Activated T-helper 2 cell treated with anti-CD3 and anti-CD28 coated beads, Interferon-gamma antibody, Interleukin-2, Interleukin-4, amounts not matched to agents 10 μg/mL and 5 μg/mL and 100 μg/mL, durations not matched to agents 14 hours and 24 hours and 36 hours (primary cell): ENCODE data around the gene CCDC178. TPM values are rescaled to one million over a fixed set of nuclear protein-coding genes. Genes with fewer than 3 reads are reported as not detected.
"Not testable (repeated sequence)": the region's sequence is repeated elsewhere in the genome, so short reads cannot be mapped to it uniquely, and the experiment has no call there.

Experiments used
- DNase-seq: peaks from one replicate; pipeline ENCODE4 v3.0.0; 2021; ENCODE audit warnings: low spot score
- H3K27ac Mint-ChIP-seq: one replicate; pipeline ENCODE4 v1.8.0; 2021; ENCODE audit warnings: mixed read lengths
- H3K27me3 Mint-ChIP-seq: one replicate; pipeline ENCODE4 v1.8.0; 2021; ENCODE audit warnings: low read depth, mixed read lengths
- H3K36me3 Mint-ChIP-seq: one replicate; pipeline ENCODE4 v1.8.0; 2021; ENCODE audit warnings: low read depth, mixed read lengths
- H3K4me1 Mint-ChIP-seq: one replicate; pipeline ENCODE4 v1.8.0; 2021; ENCODE audit warnings: low read depth, mixed read lengths
- H3K4me3 Mint-ChIP-seq: one replicate; pipeline ENCODE4 v1.8.0; 2021; ENCODE audit warnings: low read depth, mild to moderate bottlenecking, moderate library complexity, mixed read lengths
- H3K9me3 Mint-ChIP-seq: one replicate; pipeline ENCODE4 v1.8.0; 2021; ENCODE audit warnings: mixed read lengths
- intact Hi-C: fragments of 100-400 bp; cut with micrococcal nuclease; formaldehyde crosslinking; loops from one replicate; pipeline ENCODE4 v1.15.1; 2023
- total RNA-seq: library from RNA; stranded (reverse); gene quantifications from 2 replicates; pipeline ENCODE4 v1.2.3, GENCODE V29; 2022

CCDC178 gene
- total RNA-seq, 1 donor from 2014 or later, result not detected

GRCh38 chr18:32998921-32999320, 441.6 kb downstream of the CCDC178 start:
- Mint-ChIP-seq H3K4me1 (no peaks in the 10 kb centered on the region), H3K4me3 (no peak overlapping the region), H3K36me3 (no peaks in the 10 kb centered on the region), H3K9me3 (peaks cover 34% of the 10 kb centered on the region), H3K27ac (no peak overlapping the region), H3K27me3 (no peaks in the 10 kb centered on the region)
- no peak for DNase-seq
- intact Hi-C loops, result no loop called here

DNA sequence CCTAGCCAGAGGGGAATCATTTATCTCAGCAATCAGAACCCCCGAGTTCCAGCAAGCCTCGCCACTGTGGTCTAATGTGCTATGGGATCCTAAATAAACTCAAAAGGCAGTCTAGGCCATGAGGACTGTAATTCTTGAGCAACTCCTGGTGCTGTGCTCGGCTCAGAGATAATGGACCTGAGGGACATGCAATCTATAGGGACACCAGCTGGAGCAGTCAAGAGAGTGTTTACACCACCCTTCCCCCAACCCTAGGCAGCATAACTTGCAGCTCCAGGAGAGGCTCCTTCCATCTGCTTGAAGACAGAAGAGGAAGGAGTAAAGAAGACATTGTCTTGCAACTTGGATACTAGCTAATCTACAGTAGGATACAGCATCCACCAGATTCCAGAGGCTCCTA, 442.2 kb downstream of the CCDC178 start:
- intact Hi-C loops, result no loop called here
- Mint-ChIP-seq H3K4me1 (no peaks in the 10 kb centered on the region), H3K36me3 (no peaks in the 10 kb centered on the region), H3K27ac (no peak overlapping the region), H3K27me3 (no peaks in the 10 kb centered on the region), H3K9me3 (peaks cover 34% of the 10 kb centered on the region), H3K4me3 (no peak overlapping the region)
- no peak for DNase-seq

DNA sequence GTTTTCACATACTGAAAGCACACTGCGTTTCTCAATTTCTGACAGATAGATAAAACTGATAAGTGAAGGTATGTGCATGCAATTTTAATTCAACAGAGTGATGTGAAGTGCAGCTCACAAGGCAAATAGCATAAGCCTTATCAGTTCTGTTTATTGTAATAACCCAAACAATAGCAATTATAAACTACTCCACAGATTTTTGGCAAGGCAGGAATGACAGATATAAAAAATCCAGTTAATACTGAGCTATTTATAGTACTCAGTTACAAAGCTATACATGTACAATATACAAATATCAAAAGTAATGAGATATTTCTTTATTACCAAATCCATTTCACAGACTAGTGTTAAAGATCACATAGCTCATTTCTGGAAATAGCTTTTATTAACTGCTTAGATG, 456.8 kb downstream of the CCDC178 start:
- Mint-ChIP-seq H3K27ac (no peak overlapping the region), H3K36me3 (no peaks in the 10 kb centered on the region), H3K4me3 (no peak overlapping the region), H3K9me3 (peaks cover 5% of the 10 kb centered on the region), H3K27me3 (no peaks in the 10 kb centered on the region), H3K4me1 (no peaks in the 10 kb centered on the region)
- intact Hi-C loops, result no loop called here
- no peak for DNase-seq

- no peaks in the 10 kb centered on the region for H3K36me3 Mint-ChIP-seq
- intact Hi-C loops, result no loop called here
- no peak overlapping the region for H3K4me3 Mint-ChIP-seq
- DNase-seq, result no peak
- H3K27ac Mint-ChIP-seq, result no peak overlapping the region
- H3K4me1 Mint-ChIP-seq, result no peaks in the 10 kb centered on the region
- peaks cover 10% of the 10 kb centered on the region for H3K9me3 Mint-ChIP-seq
- no peaks in the 10 kb centered on the region for H3K27me3 Mint-ChIP-seq
Observed at GRCh38 chr18:32980896-32981295, 459.6 kb downstream of the CCDC178 start.

GRCh38 chr18:32975501-32975900, 465.0 kb downstream of the CCDC178 start:
- H3K27me3 Mint-ChIP-seq, result no peaks in the 10 kb centered on the region
- intact Hi-C loops, result no loop called here
- no peak overlapping the region for H3K4me3 Mint-ChIP-seq
- H3K27ac Mint-ChIP-seq, result no peak overlapping the region
- no peaks in the 10 kb centered on the region for H3K36me3 Mint-ChIP-seq
- peaks cover 10% of the 10 kb centered on the region for H3K9me3 Mint-ChIP-seq
- no peak for DNase-seq
- H3K4me1 Mint-ChIP-seq, result no peaks in the 10 kb centered on the region

GRCh38 chr18:32975163-32975436, 465.4 kb downstream of the CCDC178 start:
- intact Hi-C loops, result no loop called here
- no peaks in the 10 kb centered on the region for H3K36me3 Mint-ChIP-seq
- no peak for DNase-seq

GRCh38 chr18:32974421-32975162, 465.9 kb downstream of the CCDC178 start:
- Mint-ChIP-seq H3K27me3 (no peaks in the 10 kb centered on the region), H3K4me3 (no peak overlapping the region), H3K9me3 (peaks cover 8% of the 10 kb centered on the region), H3K4me1 (no peaks in the 10 kb centered on the region), H3K27ac (no peak overlapping the region), H3K36me3 (no peaks in the 10 kb centered on the region)
- DNase-seq, result no peak
- intact Hi-C loops, result no loop called here

More at GRCh38 chr18:32975163-32975436, 465.4 kb downstream of the CCDC178 start:
- Mint-ChIP-seq H3K27me3 (no peaks in the 10 kb centered on the region), H3K9me3 (peaks cover 10% of the 10 kb centered on the region), H3K27ac (no peak overlapping the region), H3K4me3 (no peak overlapping the region), H3K4me1 (no peaks in the 10 kb centered on the region)

GRCh38 chr18:32968248-32968647, 472.3 kb downstream of the CCDC178 start:
- Mint-ChIP-seq H3K4me1 (no peaks in the 10 kb centered on the region), H3K36me3 (no peaks in the 10 kb centered on the region), H3K4me3 (no peak overlapping the region), H3K27ac (no peak overlapping the region), H3K9me3 (peaks cover 8% of the 10 kb centered on the region), H3K27me3 (no peaks in the 10 kb centered on the region)
- intact Hi-C loops, result no loop called here
- no peak for DNase-seq

- Mint-ChIP-seq H3K36me3 (no peaks in the 10 kb centered on the region), H3K9me3 (peaks cover 8% of the 10 kb centered on the region), H3K27me3 (no peaks in the 10 kb centered on the region), H3K27ac (no peak overlapping the region), H3K4me1 (no peaks in the 10 kb centered on the region), H3K4me3 (no peak overlapping the region)
- intact Hi-C loops, result no loop called here
- DNase-seq, result no peak
Observed at GRCh38 chr18:32966141-32966540, 474.4 kb downstream of the CCDC178 start.

DNA sequence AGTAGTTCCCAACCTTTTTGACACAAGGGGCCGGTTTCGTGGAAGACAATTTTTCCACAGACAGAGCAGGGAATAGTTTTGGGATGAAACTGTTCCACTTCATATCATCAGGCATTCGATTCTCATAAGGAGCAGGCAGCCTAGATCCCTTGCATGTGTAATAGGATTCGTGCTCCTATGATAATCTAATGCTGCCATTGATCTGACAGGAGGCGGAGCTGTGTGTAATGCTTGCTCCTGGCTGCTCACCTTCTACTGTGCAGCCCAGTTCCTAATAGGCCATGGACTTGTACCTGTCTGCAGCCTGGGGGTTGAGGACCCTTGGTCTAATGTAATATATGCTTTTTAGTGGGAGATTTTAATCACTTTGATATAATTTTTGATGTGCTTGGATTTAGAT, 479.0 kb downstream of the CCDC178 start:
- no peaks in the 10 kb centered on the region for H3K9me3 Mint-ChIP-seq
- H3K4me1 Mint-ChIP-seq, result no peaks in the 10 kb centered on the region
- DNase-seq, result no peak
- H3K4me3 Mint-ChIP-seq, result no peak overlapping the region
- H3K36me3 Mint-ChIP-seq, result no peaks in the 10 kb centered on the region
- H3K27ac Mint-ChIP-seq, result no peak overlapping the region
- no peaks in the 10 kb centered on the region for H3K27me3 Mint-ChIP-seq
- intact Hi-C loops, result no loop called here

DNA sequence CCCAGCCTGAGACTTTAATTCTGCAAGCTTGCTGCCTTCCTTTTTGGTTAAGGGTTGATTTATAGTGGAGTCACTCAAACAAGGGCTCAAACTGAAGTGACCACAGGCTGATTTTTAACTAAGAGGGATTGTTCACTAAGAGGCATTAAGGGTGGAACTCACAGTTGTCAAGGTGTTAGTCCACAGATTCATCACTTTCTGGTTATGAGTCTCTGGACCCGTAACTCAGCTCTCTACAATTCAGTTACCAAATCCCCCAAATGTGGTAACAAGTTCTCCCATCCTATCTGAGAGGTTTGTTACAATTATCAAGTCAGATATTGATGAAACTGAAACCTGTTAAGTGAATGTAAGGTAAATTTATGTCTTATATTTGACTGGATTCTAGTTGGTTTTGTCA, 481.8 kb downstream of the CCDC178 start:
- Mint-ChIP-seq H3K4me3 (no peak overlapping the region), H3K36me3 (no peaks in the 10 kb centered on the region), H3K9me3 (peaks cover 3% of the 10 kb centered on the region), H3K27me3 (no peaks in the 10 kb centered on the region), H3K27ac (no peak overlapping the region), H3K4me1 (no peaks in the 10 kb centered on the region)
- DNase-seq, result no peak
- intact Hi-C loops, result no loop called here

DNA sequence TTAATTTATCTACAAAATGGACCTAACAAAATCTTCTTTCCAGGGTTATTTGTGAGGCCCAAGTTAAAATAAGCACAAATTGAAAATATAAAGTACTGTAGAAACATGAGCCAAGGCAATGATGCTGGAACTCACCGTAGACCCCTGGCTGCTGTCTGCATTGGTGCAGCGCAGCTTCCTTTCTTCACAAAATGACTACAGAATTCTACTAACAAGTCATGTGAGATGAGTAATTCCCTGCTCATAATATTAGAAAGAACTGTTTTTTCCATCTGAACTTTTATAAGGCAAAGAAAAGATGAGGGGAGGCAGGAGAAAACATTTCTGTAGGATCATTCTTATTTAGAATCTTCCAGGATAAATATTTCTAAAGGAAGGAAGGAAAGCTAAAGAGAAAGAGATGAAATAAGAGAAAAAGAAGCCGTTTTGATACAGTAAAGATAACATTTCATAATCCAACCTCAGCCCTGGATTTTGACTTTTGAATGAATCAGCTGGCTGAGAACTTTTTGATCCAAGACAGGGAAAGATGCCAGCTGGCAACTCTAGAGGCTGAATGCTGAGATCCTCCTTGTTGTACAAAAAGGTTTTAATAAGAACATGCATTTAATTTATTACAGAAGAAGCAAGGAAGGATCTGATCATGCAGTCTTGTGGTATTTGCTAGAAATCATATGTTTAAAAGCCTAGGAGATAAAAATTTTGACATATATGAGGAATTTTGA, 483.8 kb downstream of the CCDC178 start:
- no peak overlapping the region for H3K27ac Mint-ChIP-seq

GRCh38 chr18:32952318-32952717, 488.2 kb downstream of the CCDC178 start:
- H3K27ac Mint-ChIP-seq, DNase-seq, H3K36me3 Mint-ChIP-seq, intact Hi-C loops, H3K4me3 Mint-ChIP-seq, H3K4me1 Mint-ChIP-seq, H3K27me3 Mint-ChIP-seq: not testable (repeated sequence)
- H3K9me3 Mint-ChIP-seq, result peaks cover 17% of the 10 kb centered on the region

More for the DNA sequence above, 483.8 kb downstream of the CCDC178 start:
- intact Hi-C loops, result no loop called here
- H3K27me3 Mint-ChIP-seq, result no peaks in the 10 kb centered on the region
- no peak overlapping the region for H3K4me3 Mint-ChIP-seq
- H3K9me3 Mint-ChIP-seq, result peaks cover 13% of the 10 kb centered on the region
- H3K36me3 Mint-ChIP-seq, result no peaks in the 10 kb centered on the region
- DNase-seq, result no peak
- no peaks in the 10 kb centered on the region for H3K4me1 Mint-ChIP-seq
